Transverse colon (tissue), 3 donors: ENCODE data around the gene EPHB4.
A peak's percentile ranks its signal among the peaks of the same experiment; 100 is the strongest.

Experiments used
- CTCF ChIP-seq, 5 experiments: fragments of 200-600 bp in 3 of 5; fragments of 450-650 bp in 2 of 5; sonication (generic) in 3 of 5; IDR thresholded peaks; 1 replicate in 2 of 5; 2 replicates in 3 of 5; pipeline ENCODE4 v1.5.1; 2016 to 2017; ENCODE audit warnings: antibody characterized with exemption in 5 of 5, inconsistent platforms in 3 of 5, mild to moderate bottlenecking in 2 of 5, moderate library complexity in 1 of 5
- EP300 ChIP-seq: sonication (generic); formaldehyde crosslinking; IDR thresholded peaks from one replicate; pipeline ENCODE4 v1.6.1; 2017; ENCODE audit warnings: antibody characterized with exemption, low read depth
- POLR2A ChIP-seq: fragments of 450-650 bp; IDR thresholded peaks from one replicate; pipeline ENCODE4 v1.6.1; 2016; ENCODE audit warnings: antibody characterized with exemption, mild to moderate bottlenecking, moderate library complexity

GRCh38 chr7:100825215-100825671 is 2.1 kb downstream of the EPHB4 start:
- TF ChIP-seq CTCF (IDR thresholded peaks at IDR 0.05) (peak in 1 of 5 experiments; percentile 1), POLR2A (peak; percentile 12), EP300 (no peak)
